Glomerular visceral epithelial cell (primary cell): Measurements from ENCODE around the gene VPS13D.

ENCODE experiments used
- DNase-seq: peaks from one replicate; pipeline ENCODE4 v3.0.0-alpha.2; 2016; ENCODE audit errors: extremely low spot score

VPS13D gene

DNA sequence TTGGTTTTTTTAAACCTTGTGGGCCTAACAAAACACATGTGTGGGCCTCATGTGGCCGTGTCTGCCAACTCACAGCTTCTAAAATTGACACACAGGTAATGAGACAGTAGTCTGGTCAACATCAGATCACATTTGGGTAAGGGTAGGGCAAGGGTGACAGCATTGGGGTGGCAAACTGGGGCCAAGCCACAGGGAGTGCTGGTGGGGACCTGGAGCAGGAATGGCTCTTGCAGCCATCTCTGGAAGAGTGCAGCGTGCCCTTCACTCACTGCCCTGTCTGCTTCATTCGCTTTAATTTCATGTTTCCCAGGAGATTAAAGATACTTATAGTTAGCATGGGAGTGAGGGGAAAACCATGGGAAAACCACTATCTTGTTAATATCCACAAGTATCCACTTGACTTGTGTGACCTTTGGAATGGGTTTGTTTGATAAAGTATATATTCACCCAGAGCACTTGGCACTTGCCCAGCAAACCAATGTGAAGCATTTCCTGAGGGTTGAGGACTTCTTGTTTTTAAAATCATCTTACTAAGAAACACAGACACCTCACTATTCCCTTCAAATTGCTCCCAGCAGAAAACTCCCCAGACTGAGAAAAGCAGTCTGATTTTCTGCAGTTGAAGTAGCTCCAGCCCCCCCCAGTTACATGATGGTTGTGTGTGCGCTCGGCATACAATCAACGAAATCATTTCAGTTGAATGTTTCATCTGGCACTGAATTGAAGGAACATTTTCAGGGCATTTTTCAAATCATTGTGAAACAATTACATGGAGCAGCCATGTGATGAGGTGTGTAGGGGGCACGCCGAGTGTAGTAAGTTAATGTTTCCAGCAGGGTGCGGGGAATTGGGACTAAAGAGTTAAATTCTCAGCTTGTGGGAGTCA lies 175.7 kb downstream of the VPS13D start:
- DNase-seq = no peak

DNA sequence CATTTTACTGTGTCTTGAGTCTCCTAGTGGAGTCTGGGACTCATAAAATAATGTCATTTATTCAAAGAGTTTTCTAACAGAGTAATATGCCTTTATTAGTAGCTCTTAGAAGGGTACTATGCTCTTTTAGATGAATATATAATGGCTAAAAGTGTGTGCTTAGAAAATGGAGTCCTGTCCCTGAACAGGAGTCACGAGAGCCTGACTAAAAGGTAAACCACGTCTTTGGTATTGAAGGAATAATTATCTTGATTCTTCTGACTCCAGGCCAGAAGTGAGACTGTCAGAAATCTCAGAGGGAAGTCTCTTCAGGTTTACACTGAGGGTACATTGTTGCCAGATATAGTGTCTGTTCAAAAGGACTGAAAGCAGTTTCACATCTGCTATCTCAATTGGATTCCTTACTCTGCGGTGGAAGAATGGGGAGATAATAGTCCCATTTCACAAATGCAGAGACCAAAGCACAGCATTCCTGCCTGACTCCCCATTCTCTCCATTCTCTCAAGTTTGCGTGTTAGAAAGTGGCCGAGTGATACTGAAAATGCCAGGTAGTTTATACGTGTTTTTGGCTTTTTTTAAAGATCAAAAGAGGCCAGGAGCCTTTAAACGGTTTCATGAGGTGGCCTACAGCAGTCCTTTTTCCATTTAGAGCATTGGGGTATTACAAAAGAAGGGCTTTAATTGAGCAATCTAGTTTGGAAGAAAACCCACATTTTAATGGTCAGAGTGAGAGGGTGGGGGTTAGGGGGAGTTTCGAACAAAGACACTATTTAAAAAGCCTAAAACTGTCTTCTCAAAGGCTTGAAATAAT lies 176.6 kb downstream of the VPS13D start:
- DNase-seq = no peak

DNA sequence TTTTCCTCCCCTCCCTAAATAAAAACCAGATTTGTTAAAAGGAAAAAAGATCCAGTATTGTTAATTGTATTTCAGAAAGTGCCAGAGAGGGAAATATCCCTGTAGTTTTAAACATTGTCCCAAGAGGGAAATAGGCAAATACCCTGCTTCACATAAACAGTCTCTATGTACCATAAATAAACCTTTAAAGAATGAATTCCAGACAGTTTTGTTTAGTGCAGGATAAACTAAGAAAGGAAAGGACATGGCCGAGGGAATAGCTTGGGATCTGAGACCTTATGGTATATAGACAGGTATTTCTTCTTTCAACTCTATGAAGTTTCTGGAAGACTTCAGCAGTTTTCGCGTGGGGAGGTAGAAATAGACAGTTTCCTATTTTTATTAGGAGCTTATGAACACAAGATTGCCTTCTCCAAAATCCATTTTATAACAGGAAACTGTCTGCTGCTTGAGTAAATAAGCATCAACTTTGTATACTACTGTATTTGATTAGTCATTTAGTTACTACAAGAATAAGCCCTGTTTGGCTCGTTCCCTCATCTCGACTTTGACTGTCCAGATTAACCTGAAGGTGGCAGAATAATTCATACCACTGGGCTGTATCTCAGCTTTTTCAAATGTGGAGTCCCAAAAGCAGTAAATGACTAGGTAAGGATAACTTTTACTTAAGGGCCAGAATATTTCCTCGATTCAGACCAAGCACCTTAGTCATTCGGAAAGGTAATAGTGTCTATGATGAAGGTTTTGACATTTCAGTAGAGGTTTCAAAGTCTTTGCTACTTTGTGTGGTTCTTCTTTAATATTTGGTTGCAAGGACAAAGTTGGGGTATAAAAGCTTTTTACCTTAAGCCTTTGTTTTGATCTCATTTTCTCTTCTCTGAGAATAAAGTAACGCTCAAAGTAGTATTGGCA lies 177.5 kb downstream of the VPS13D start:
- DNase-seq = no peak

DNA sequence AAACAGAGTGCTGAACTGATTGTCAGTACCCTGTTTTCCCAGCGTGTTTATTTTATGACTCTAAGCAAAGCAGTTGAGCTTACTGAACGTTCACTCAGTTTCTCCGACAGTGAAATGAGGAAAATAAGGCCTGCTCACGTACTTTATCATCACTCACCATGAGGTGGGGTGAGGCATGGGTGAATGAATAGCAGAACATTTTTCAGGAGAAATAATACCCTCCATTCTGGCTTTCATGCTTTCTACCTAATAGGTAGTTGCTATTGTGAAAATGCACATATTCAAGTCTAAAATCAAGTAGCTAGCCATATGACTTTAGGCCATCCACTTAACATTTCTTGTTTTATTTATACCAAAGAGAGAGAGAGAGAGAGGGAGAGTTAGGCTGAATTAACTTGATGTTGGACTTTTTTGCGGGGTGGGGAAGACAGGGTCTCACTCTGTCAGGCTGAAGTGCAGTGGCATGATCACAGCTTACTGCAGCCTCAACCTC lies 178.2 kb downstream of the VPS13D start:
- no peak for DNase-seq

DNA sequence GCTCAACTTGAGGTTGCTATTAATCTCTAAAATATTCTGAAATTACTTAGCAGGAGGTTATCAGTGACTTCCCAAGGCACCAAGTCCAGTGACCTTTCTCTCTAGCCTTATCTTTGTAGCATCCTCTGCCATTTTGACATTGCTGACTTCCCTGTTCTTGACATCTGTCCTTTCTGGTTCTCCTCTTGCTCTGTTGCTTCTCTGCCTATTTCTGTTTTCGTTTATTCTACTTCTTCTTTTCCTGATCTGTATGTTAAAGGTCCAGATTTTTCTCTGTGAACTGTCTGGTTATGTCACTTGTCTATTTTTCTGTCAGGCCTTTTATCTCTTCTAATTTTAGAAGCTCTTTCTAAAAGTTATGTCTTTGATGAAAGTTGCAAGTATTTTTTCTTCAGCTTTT lies 178.8 kb downstream of the VPS13D start:
- DNase-seq = no peak

DNA sequence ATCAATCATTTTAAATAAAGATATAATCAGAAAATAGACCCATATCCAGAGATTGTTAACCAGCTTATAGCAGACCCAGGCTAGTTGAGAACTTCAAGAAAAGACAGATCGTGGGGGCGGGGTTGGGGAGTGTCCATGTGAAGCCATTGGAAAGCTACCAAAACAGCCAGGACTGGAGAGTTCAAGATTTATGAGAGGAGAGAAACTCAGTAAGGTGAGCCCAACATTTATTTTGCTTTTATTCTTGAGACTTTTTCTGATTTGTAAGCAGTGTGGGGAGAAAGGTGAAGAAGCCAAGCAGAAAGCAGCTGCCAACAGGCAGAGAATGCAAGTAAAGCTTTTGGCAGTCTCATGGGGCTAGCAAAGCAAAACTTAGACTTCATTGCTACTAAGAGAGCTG lies 179.9 kb downstream of the VPS13D start:
- no peak for DNase-seq

DNA sequence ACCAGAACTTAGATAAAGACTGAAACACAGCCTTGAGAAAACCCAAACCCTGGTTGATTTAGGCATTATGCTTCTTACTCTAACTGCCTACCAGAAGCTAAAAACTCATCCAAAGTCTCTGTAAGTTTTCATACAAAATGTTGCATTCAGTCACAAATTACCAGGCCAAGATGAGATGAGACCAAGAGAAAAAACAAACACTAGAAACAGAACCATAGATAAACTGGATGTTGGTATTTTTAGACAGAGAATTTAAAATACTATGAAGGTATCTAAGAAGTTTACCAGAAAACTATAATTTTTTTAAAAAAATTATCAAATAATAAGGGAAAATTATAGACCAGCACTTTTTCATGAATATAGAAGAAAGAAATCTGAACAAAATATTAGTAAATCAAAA lies 180.5 kb downstream of the VPS13D start:
- no peak for DNase-seq

DNA sequence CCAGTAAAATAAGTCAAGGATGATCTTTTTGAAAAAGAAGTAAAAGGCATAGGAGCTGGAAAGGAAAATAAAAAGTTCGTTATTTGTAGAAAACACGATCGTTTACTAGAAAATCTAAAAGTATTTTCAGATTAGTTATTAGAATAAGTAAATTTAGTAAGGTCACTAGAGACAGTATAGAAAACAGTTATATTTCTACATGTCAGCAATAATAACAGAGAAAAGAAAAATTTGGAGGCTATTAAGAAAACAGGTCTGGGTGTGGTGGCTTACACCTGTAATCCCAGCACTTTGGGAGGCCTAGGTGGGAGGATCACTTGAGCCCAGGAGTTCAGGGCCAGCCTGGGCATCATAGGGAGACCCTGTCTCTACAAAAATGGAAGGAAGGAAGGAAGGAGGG lies 181.3 kb downstream of the VPS13D start:
- no peak for DNase-seq

DNA sequence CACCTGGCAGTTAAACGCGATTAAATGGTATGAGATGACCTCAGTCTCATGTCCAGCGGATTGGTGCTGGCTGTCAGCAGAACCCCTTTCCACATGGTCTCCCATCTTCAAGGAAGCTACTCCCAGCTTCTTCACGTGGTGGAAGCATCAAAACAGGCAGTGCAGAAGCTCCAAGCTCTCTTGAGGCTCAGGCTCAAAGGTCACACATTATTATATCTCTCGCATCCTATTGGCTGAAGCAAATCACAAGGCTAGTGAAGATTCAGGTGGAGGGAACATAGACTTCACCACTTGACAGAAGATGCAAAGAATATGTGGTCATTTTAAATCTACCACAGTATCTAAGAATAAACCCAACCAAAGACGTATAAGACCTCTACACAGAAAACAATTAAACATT lies 181.9 kb downstream of the VPS13D start:
- no peak for DNase-seq

DNA sequence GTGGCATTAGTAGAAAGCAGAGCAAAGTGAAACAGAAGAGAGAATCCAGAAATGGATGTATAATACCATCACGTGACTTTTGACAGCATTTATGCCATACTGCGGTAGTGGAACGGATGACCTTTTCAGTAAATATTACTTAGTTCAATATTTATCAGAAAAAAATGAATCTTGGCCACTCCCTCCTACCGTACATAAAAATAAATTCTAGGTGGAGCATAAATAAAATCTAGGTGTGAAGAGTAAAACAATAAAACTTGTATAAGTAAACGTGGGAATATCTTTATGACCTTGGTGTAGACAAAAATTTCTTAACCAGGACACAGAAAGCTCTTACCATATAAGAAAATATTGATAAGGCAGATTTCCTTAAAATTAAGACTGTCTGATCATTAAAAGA lies 182.6 kb downstream of the VPS13D start:
- no peak for DNase-seq

DNA sequence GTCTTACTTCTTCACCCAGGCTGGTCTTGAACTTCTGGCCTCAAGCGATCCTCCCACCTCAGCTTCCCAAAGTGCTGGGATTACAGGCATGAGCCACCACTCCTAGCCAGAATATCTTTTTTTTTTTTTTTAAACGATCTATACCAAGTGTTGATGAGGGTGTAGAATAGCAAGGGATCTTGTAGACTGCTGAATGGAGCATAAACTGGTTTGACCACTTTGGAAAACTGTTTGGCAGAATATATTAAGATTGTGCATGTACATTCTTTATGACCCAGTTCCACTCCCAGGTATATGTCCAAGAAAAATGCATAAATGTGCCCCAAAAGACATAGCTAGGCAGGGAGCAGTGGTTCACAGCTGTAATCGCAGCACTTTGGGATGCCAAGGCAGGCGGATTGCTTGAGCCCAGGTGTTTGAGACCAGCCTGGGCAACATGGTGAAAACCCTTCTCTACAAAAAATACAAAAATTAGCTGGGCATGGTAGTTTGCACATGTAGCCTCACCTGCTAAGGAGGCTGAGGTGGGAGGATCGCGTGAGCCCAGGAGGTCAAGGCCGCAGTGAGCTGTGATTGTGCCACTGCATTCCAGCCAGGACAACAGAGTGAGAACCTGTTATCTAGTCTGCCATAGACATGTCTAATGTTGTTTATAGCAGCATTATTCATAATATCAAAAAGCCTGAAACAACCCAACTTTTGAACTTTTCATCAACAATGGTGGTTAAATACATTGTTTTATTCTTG lies 184.0 kb downstream of the VPS13D start:
- DNase-seq = no peak

DNA sequence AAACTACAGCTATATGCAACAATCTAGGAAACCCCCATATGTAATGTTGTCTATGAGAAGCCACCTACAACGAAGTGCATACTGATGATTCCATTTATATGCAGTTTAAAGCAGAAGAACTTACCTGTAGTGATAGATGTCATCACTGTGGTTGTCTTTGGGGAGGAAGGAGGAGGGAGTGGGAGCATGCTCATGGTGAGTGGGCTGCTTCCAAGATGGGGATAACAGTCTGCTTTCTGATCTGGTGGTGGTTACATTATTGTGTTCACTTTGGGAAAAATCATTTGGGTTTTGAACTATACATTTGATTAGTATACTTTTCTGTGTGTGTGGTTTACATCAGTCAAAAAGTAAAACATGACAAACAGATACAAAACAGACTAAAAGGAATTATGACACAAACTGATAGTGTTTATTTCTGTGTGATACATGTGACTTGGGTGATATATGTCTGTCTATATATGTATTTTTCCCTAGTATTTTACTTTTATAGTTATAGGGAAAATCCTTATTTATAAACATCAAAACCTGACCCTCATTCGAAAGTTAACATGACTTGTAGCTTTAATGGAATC lies 184.7 kb downstream of the VPS13D start:
- no peak for DNase-seq

DNA sequence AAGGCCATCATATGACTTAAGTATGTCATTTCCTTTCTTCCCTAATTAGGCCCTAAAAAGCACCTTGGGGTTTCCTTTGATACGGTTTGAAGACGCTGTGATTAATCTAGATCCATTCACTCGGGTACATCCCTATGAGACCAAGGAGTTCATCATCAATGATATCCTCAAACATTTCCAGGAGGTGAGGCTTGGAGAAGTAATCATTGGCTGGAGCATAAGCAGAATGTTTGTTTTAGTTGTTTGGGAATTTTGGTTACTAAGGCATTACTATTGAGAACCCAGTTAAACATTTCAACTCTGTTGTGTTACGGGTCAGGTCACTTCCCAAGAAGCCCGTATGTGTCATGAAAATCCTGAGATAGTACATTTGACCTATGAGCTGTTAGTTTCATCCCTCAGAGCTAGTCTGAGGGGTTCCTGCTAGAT lies 185.2 kb downstream of the VPS13D start:
- DNase-seq = no peak

DNA sequence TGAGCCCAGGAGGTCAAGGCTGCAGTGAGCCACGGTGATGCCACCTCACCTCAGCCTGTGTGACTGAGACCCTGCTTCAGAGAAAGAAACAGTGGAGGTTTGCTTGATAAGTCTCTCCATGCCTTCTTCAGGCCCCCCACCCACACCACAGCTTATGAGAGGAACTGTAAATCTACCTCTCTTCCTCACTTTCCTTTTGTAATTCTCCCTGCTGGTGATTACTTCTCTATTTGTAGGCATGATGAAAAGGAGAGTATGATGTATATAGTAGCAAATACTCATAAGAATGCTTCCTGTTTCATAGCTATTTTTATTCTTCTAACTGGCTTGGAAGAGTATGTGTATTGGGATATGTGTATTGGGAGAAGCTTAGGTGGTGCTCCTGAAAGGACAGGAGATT lies 186.3 kb downstream of the VPS13D start:
- no peak for DNase-seq

DNA sequence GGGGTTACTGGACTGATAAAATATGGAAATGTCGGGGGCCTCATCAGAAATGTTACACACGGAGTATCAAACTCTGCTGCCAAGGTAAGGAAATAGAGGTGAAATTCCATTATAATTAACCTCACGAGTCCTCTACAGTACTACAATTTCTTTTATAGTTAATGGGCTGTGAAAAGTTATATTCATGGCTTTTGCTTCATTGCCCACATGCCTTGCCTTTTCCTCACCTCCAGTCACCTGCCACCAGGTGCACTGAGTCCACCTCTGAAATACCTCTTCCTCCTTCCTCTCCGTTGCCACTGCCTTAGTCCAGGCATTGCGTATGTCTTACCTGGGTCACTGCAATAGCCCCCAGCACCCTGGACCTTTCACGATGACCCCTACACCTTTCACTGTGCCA lies 186.9 kb downstream of the VPS13D start:
- no peak for DNase-seq

DNA sequence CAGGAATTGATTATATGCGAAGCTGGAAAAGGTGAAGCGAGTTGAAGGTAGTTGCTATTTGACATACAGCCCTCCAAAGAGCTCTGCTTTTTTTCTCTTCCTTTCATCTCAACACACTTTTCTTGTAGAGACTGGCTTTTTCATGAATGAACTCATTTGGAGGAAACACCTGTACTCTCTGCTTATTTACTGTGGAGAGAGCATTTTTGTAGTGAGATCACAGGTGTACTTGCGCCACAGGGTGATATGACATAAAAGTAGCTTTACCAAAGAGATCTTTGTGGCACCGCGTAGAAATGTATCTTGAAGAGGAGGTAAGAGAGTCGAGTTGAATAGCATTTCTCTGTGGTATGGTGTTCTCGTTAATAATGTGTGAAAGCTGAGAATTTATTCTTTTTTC lies 187.6 kb downstream of the VPS13D start:
- DNase-seq = no peak

DNA sequence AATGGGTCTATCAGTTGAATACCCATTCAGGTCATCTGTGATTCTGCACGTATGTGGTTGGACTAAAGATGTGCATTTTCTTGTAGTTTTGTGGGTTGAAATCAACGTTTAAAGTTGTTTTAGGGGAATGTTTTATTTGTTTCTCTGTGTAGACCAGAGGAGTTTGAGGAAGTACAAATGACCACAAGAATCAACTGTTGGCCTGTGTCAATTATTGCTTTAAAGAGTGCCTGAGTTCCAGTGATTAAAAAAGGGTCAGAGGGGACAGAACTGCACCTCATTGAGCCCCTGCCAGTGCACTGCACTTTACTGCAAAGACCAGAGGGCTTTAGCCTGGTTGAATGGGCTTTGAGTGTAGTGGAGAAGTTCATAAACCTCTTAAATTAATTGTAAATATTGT lies 190.3 kb downstream of the VPS13D start:
- no peak for DNase-seq

DNA sequence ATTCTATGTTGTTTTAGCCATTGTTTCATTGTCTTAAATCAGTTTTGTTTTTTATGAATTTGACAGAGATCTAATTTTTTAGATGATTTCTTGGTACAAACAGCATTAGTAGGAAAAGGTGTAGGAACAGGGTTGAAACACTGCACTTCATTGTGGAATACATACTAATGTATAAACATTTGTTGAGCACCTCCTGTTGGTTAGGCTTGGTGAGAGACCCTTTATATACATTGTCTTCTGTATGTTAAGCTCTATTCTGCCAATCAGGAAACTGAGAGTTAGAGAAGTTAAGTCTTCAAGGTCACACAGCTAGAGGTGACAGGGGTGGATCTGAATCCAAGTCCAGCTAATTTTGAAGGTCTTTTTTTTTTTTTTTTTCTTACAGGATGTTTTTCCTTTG lies 192.7 kb downstream of the VPS13D start:
- no peak for DNase-seq

DNA sequence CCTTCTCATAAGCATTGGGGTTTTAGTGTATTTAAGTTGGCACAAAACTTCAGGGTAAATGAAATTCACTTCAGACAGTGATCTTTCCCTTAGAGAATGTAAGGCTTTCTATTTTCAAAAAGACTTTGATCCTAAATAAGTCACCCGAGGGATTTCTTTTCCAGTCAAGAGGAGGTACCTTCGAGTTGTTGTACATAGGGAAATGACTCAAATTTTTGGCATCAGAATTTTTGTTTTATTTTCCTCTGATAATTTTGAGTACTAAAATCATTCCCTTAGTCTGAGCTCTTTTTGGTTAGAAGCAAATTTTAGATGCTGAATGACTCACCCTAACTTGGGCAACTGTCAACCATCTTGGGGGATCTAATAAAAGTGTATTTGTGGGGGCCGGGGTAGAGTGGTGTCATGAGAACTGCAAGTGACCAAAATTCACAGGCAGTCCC lies 194.3 kb downstream of the VPS13D start:
- DNase-seq = no peak

DNA sequence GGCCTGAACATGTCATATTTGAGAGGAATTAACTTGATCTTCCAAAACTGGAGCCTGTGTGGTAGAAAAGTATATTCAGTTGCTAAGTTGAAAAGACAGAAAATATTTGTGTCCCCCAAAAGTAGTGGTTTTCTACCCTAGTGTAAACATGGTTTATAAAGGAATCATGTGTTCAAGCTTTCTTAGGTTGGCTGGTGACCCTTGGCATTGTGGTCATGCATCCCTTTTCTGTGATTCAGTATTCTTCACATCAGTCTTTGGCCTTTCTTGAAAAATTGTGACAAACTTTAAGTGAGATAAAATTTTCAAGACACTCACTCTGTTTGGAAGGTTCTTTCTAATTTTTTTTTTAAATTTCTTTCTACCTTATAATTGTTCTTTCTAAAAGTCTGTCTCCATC lies 195.0 kb downstream of the VPS13D start:
- no peak for DNase-seq

DNA sequence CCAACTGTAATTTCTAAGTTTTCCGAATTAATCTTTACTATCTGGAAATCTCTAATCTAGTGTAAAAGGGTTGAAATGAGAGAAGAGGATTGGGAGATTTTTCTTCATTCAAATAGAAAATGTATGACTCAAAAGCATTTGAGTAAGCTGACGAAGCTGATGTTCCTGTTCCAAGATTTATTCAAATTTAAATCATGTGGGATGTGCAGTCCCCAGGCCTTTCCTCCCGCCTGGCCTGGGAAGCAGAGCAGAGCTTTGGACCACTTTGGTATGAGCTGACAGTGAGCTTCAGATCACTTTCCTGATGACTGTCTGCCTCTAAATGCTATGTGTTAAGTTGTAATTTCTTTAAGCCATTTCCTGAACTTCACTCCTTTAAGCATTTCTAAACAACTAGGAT lies 196.2 kb downstream of the VPS13D start:
- DNase-seq = no peak
